Right atrium auricular region (tissue), 2 donors: Measurements from ENCODE around the gene C16orf92. TPM values are rescaled to one million over a fixed set of nuclear protein-coding genes. Genes with fewer than 3 reads are reported as not detected.

Experiments used
- DNase-seq: peaks from one replicate; pipeline ENCODE4 v3.0.0-alpha.2; 2019; ENCODE audit warnings: low spot score
- H3K27ac ChIP-seq, 2 donors: fragments of 200-600 bp; sonication (generic); 1 replicate in 1 of 2; 2 replicates in 1 of 2; pipeline ENCODE4 v1.5.1; 2016 to 2019
- H3K27me3 ChIP-seq, 2 donors: fragments of 200-600 bp; sonication (generic); one replicate each; pipeline versions ENCODE4 v1.5.1 to v1.6.0; 2017 to 2019
- H3K36me3 ChIP-seq: fragments of 200-600 bp; sonication (generic); one replicate; pipeline ENCODE4 v1.5.1; 2016
- H3K4me1 ChIP-seq, 2 donors: fragments of 200-600 bp; sonication (generic); one replicate each; pipeline versions ENCODE4 v1.5.1 to v1.6.0; 2017 to 2019
- H3K4me3 ChIP-seq, 2 donors: fragments of 200-600 bp; sonication (generic); 1 replicate in 1 of 2; 2 replicates in 1 of 2; pipeline ENCODE4 v1.5.1; 2017 to 2019; ENCODE audit warnings: mild to moderate bottlenecking in 1 of 2, moderate library complexity in 1 of 2
- H3K9me3 ChIP-seq, 2 donors: fragments of 200-600 bp; sonication (generic); one replicate each; pipeline ENCODE4 v1.5.1; 2019
- total RNA-seq, 2 donors: library from RNA; depleted of rRNA; stranded (reverse); fragments of >200 nt; gene quantifications; one replicate each; pipeline ENCODE4 v1.1.0, GENCODE V29; 2016
- TF ChIP-seq, protein P1 (sequence below), 2 donors: fragments of 200-600 bp; sonication (generic); IDR thresholded peaks; one replicate each; pipeline ENCODE4 v1.5.1; 2019; ENCODE audit warnings: antibody characterized with exemption in 2 of 2

Gene C16orf92
- total RNA-seq, 2 donors from 2014 or later: not detected

DNA sequence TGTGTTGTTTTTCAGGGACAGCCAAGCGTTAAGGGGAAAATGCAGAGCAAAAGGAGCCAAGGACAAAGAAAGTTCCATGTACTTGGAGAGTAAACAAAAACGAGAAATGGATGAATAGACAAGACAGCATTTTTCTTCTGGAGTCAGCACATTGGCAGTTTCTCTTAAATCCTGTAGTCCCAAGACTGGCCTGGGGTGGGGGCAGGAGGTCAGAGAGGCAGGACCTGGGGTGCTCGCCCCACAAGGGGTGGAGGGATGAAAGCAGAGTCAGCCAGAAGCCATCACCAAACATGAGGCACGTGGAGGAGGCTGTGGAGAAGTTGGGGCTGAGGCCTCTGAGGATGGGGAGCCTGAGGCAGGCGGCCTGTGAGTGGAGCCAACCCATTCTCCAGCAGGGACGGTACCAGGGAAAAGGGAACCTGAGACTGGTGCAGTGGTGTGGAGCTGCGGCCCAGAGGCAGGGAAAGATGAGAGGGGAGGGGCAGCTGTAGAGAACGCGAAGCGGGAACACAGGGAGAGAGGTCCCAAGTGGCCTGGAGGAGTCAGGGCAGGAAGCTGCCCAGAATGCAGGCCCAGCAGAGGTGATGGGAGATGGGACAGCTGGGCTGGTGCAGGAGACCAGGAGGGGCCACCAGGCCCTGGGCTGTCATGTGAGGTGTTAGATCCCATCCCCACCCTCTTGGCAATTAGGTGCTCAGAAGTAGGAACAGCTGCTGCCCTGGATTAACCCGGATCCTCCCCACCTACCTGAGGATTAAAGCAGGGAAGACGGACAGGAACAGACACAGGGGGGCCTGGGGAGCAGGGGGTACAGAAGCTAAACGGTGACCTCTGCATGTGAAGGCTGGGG lies 4.8 kb downstream of the C16orf92 start:
- no peaks in the 10 kb centered on the region for H3K9me3 ChIP-seq
- peaks cover 13 to 18% of the 10 kb centered on the region in 2 donors for H3K27me3 ChIP-seq
- peaks cover 0 to 13% of the 10 kb centered on the region in 2 donors for H3K4me1 ChIP-seq
- no peak for DNase-seq
- no peak overlapping the region for H3K4me3 ChIP-seq
- H3K27ac ChIP-seq: no peak overlapping the region
- TF ChIP-seq, protein P1, sequence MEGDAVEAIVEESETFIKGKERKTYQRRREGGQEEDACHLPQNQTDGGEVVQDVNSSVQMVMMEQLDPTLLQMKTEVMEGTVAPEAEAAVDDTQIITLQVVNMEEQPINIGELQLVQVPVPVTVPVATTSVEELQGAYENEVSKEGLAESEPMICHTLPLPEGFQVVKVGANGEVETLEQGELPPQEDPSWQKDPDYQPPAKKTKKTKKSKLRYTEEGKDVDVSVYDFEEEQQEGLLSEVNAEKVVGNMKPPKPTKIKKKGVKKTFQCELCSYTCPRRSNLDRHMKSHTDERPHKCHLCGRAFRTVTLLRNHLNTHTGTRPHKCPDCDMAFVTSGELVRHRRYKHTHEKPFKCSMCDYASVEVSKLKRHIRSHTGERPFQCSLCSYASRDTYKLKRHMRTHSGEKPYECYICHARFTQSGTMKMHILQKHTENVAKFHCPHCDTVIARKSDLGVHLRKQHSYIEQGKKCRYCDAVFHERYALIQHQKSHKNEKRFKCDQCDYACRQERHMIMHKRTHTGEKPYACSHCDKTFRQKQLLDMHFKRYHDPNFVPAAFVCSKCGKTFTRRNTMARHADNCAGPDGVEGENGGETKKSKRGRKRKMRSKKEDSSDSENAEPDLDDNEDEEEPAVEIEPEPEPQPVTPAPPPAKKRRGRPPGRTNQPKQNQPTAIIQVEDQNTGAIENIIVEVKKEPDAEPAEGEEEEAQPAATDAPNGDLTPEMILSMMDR (IDR thresholded peaks at IDR 0.05): no peak
- H3K36me3 ChIP-seq: no peaks in the 10 kb centered on the region

DNA sequence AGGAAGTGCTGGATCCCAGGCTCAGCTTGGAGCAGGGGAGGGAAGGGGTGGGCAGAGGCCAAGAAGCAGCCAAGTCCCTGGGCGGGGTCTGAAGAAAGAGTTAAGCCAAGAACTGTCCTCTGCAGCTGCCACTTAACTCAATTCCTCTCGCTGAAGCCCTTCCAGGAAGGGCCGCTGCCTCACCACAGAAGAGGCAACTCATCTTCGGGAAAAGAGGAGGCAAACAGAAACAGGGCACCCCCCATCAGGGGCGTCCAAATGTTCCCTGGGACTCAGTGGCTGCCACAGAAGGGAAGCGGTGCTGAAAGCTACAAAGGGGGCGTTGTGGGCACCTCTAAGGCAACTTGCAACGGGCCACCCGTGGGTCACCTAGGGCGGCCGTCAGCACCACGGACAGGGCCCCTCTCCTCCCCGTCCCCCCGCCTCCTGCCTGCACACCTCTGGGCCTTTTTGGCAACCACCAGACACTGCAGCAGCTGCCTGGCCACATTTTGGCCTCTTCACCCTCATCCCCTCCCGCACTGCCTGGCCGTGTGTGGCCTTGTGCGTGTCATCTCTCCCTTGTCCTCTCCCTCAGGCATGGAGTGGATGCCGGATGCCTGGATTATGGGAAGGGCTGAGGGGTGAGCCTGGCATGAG lies 5.6 kb downstream of the C16orf92 start:
- Histone ChIP-seq H3K36me3 (no peaks in the 10 kb centered on the region), H3K9me3 (no peaks in the 10 kb centered on the region), H3K4me1 (peaks cover 0 to 13% of the 10 kb centered on the region in 2 donors), H3K4me3 (no peak overlapping the region), H3K27me3 (peaks cover 15 to 18% of the 10 kb centered on the region in 2 donors), H3K27ac (no peak overlapping the region)
- TF ChIP-seq, protein P1 (IDR thresholded peaks at IDR 0.05): no peak
- no peak for DNase-seq

DNA sequence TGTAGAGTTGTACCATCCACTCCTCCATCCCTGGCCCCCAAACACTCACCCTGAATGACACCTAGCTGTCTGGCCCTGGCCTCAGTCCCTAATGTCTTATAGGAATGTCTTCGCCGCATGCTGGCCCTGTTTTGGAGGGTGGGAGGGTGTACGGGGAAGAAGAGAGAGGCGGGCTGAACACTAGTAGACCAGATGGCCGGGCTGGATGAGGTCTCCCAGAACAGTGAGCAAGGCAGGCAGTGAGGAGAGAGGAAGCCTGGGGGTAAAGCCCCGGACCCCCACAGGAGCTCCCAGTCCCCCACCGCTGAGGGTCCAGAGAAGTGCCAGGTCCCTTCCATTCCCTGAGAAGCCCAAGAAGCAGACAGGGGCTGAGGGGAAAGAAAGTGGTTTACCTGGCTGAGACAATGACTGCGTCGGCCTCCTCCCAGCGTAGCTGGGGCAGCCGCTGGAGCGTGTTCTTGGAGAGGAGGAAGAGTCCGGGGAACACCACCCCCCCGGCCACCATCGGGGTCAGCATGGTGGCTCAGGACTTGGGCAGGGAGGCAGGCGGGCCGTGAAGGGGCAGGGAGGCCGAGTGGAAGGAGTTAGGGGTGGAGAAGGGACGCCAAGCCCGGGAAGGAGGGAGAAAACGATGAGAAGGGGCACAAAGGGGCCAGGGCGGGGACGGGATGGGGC lies 7.2 kb downstream of the C16orf92 start:
- Histone ChIP-seq H3K36me3 (no peaks in the 10 kb centered on the region), H3K9me3 (no peaks in the 10 kb centered on the region), H3K27me3 (peaks cover 17 to 23% of the 10 kb centered on the region in 2 donors), H3K4me1 (peaks cover 0 to 13% of the 10 kb centered on the region in 2 donors), H3K4me3 (no peak overlapping the region), H3K27ac (no peak overlapping the region)
- TF ChIP-seq, protein P1 (IDR thresholded peaks at IDR 0.05): no peak
- DNase-seq: no peak

DNA sequence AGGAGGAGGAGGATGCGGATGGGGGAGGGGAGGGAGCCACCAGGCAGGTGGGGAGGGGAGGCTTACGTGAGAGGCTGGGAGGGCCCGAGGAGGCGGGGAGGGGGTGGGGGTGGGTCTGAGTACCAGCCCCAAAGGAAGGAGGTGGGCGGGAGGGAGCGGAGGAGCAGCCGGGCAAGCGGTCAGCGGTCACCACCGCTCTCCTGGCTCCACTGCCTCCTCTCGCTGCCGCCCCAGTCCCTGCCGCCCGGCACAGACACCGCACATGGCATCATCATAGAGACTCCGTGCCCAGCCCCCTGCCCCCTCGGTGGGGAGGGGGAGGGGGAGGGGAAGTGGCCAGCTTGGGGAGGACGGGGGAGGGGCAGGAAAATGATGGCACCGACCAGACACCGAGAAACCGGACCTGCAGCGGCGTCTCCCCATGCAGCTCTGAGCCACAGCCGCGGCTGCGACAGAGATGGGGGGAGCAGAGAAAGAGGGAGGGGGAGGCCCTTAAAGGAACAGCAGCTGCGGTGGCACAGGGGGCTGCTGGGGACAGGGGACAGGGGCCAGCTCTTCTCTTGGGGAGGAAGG lies 7.9 kb downstream of the C16orf92 start, which contains the start of gene TLCD3B:
Gene TLCD3B, minus strand, starts transcription at position 431 of the 573 bp plus-strand sequence. CDS start 744 bp downstream, outside the sequence.
- no peaks in the 10 kb centered on the region for H3K9me3 ChIP-seq
- H3K36me3 ChIP-seq: no peaks in the 10 kb centered on the region
- DNase-seq: no peak
- TF ChIP-seq, protein P1 (IDR thresholded peaks at IDR 0.05): no peak
- peaks cover 0 to 13% of the 10 kb centered on the region in 2 donors for H3K4me1 ChIP-seq
- peaks cover 15 to 23% of the 10 kb centered on the region in 2 donors for H3K27me3 ChIP-seq
- H3K27ac ChIP-seq: no peak within 1 kb of the TSS
- H3K4me3 ChIP-seq: peak within 1 kb of the TSS in 1 of 2 donors; percentile 29

DNA sequence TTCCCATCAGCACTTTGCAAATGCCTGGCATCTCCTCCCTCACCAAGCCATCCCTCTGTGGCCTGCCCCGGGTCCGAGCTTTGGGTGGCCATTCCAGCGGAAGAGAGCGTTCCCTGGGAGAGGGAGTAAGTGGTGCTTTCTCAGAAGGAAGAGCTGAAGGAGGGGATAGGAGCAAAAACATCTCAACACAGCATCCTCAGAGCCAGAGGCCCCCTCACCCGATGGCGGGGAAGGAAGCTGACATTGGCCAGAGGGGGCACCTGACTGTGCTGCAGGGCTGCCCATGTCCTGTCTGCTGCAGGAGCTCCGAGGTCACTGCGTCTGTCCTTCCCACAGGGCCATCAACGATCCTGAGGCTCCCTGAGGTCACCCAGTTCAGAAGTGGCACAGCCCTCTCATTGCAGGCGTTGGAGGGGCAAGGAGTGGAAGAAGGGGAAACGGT lies 8.5 kb downstream of the C16orf92 start:
- Histone ChIP-seq H3K36me3 (no peaks in the 10 kb centered on the region), H3K4me3 (peak overlapping the region in 1 of 2 donors; percentile 29), H3K4me1 (peaks cover 0 to 13% of the 10 kb centered on the region in 2 donors), H3K27me3 (peaks cover 15 to 23% of the 10 kb centered on the region in 2 donors), H3K9me3 (no peaks in the 10 kb centered on the region), H3K27ac (no peak overlapping the region)
- no peak for DNase-seq
- TF ChIP-seq, protein P1 (IDR thresholded peaks at IDR 0.05): no peak
